Measurements from ENCODE around the gene GREB1L. TPM values are rescaled to one million over a fixed set of nuclear protein-coding genes. Genes with fewer than 3 reads are reported as not detected.

The GREB1L gene
- polyA plus RNA-seq, 2 of the 4 experiments (the other 2 are of a cell fraction): 1.4 to 2.8 TPM

DNA sequence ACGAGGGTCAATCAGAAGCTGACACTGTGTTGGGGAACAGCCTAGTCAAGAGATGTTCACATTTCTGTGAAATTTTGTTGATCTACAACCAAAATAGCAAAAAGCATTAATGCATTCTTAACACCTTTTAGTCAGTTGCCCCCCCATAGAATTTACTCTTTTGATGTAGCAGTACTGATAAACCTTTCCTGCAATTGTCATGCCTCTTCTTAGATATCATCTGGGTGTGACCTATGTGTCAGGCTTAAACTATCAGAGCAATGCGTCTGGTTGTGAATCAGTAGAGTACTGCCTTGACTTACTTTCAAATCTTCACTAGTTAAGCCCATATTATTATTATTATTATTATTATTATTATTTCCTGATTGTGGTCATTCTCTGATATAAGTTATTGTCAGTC lies 61.9 kb downstream of the GREB1L start:
- H3K4me2 ChIP-seq: peak overlapping the region; percentile 43
- peaks cover 32% of the 10 kb centered on the region for H3K4me1 ChIP-seq

DNA sequence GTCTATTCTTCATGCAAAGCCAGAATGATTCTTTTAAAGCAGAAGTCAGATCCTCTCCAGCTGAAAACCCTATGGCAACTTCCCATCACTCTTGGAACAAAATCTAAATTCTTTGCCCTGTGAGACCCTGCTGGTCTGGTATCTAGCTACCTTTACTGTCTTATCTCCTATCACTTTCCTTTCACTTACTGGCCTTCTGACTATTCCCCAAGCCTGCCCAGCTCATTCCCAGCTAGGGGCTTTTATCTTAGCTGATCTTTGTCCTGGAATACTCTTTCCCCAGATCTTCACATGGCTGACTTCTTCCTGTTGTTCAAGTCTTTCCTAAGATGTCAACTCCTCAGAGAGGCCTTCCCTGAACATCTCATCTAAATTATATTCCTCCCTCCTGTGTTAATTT lies 63.6 kb downstream of the GREB1L start:
- Histone ChIP-seq H3K4me2 (no peak overlapping the region), H3K4me3 (no peak overlapping the region), H3K4me1 (peaks cover 28% of the 10 kb centered on the region), H3K9me3 (no peaks in the 10 kb centered on the region), H3K27ac (peak overlapping the region in 1 of 2 experiments; percentile 21; a peak in 1 of 6 replicates)
- no peak for TF ChIP-seq TP53 (CRISPR knock-in tag; IDR thresholded peaks at IDR 0.05)
- TF ChIP-seq, protein P1, sequence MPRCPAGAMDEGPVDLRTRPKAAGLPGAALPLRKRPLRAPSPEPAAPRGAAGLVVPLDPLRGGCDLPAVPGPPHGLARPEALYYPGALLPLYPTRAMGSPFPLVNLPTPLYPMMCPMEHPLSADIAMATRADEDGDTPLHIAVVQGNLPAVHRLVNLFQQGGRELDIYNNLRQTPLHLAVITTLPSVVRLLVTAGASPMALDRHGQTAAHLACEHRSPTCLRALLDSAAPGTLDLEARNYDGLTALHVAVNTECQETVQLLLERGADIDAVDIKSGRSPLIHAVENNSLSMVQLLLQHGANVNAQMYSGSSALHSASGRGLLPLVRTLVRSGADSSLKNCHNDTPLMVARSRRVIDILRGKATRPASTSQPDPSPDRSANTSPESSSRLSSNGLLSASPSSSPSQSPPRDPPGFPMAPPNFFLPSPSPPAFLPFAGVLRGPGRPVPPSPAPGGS (IDR thresholded peaks at IDR 0.05): no peak
- TF ChIP-seq MAZ (IDR thresholded peaks at IDR 0.05; ENCODE audit: borderline replicate concordance, low read depth, low read length): no peak
- TF ChIP-seq, protein P2, sequence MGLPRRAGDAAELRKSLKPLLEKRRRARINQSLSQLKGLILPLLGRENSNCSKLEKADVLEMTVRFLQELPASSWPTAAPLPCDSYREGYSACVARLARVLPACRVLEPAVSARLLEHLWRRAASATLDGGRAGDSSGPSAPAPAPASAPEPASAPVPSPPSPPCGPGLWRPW (IDR thresholded peaks at IDR 0.05): no peak
- TF ChIP-seq CBX8 (IDR thresholded peaks at IDR 0.05): no peak
- no peak for TF ChIP-seq ZC3H11A (IDR thresholded peaks at IDR 0.05)
- TF ChIP-seq, protein P3, sequence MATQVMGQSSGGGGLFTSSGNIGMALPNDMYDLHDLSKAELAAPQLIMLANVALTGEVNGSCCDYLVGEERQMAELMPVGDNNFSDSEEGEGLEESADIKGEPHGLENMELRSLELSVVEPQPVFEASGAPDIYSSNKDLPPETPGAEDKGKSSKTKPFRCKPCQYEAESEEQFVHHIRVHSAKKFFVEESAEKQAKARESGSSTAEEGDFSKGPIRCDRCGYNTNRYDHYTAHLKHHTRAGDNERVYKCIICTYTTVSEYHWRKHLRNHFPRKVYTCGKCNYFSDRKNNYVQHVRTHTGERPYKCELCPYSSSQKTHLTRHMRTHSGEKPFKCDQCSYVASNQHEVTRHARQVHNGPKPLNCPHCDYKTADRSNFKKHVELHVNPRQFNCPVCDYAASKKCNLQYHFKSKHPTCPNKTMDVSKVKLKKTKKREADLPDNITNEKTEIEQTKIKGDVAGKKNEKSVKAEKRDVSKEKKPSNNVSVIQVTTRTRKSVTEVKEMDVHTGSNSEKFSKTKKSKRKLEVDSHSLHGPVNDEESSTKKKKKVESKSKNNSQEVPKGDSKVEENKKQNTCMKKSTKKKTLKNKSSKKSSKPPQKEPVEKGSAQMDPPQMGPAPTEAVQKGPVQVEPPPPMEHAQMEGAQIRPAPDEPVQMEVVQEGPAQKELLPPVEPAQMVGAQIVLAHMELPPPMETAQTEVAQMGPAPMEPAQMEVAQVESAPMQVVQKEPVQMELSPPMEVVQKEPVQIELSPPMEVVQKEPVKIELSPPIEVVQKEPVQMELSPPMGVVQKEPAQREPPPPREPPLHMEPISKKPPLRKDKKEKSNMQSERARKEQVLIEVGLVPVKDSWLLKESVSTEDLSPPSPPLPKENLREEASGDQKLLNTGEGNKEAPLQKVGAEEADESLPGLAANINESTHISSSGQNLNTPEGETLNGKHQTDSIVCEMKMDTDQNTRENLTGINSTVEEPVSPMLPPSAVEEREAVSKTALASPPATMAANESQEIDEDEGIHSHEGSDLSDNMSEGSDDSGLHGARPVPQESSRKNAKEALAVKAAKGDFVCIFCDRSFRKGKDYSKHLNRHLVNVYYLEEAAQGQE (IDR thresholded peaks at IDR 0.05): no peak
- TF ChIP-seq HEYL (CRISPR knock-in tag; IDR thresholded peaks at IDR 0.05): no peak
- no peak for TF ChIP-seq CEBPB (IDR thresholded peaks at IDR 0.05)
- no peak for TF ChIP-seq NR3C1 (IDR thresholded peaks at IDR 0.05)
- TF ChIP-seq RARB (CRISPR knock-in tag; IDR thresholded peaks at IDR 0.05): no peak
- no peak for TF ChIP-seq GATA3 (IDR thresholded peaks at IDR 0.05; ENCODE audit: borderline replicate concordance)
- no peak for TF ChIP-seq ESRRA (IDR thresholded peaks at IDR 0.05; ENCODE audit: borderline replicate concordance, low read length)
- TF ChIP-seq BHLHE40 (IDR thresholded peaks at IDR 0.05; ENCODE audit: low read depth, low read length): no peak
- POLR2A ChIA-PET: no interaction called here
- FAIRE-seq: no peak
- CTCF ChIA-PET: interaction anchor here (1.1 kb wide), 1 partner anchor 65 kb away, joined by 5 read pairs; no protein-coding TSS in a partner anchor
- no peak for ATAC-seq
- DNase-seq (ENCODE audit: low read depth in 1 of 2, low spot score in 1 of 2): no peak

More for the DNA sequence above, 61.9 kb downstream of the GREB1L start:
- no peak for FAIRE-seq
- 0 out of 6 replicates have a peak, but pooled peaks of 1 of the 2 experiments have one; percentile 47 for ATAC-seq
- CTCF ChIA-PET: no interaction called here
- WGBS (ENCODE audit: missing lambda C conversion rate): 39% methylated on average over 2 of the region's 2 CpGs
- TF ChIP-seq MYC (IDR thresholded peaks at IDR 0.05; ENCODE audit: borderline replicate concordance, low read length) (no peak), GATA3 (IDR thresholded peaks at IDR 0.05; ENCODE audit: borderline replicate concordance) (peak; percentile 64; the same call in 1 of the 2 replicates)
- H3K27ac ChIP-seq: peak overlapping the region in 1 of 2 experiments; percentile 40; a peak in 2 of 6 replicates
- H3K9me3 ChIP-seq: no peaks in the 10 kb centered on the region
- POLR2A ChIA-PET: no interaction called here
- DNase-seq (ENCODE audit: low read depth in 1 of 2, low spot score in 1 of 2): peak; percentile 6 to 31
- no peak overlapping the region for H3K4me3 ChIP-seq

DNA sequence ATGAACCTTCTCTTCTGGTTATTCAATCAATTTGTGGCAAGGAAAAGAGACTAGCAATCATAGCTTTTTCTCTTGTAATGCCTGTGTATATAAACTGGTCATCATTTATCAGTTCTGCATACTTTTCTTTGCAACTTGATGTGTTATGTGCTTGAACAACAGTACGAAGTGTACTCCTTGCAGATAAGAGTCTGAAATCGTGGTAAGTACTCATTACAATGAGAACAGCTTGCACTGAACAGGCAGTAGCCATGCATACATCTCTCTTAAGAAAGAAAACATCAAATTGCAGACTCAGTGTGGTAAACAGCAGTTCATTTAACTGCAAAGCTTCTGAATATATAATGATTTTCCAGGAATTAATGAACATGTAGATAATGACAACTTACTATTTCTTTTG lies 64.3 kb downstream of the GREB1L start:
- Histone ChIP-seq H3K27ac (no peak overlapping the region; a peak in 1 of 6 replicates), H3K4me3 (no peak overlapping the region), H3K4me2 (no peak overlapping the region), H3K4me1 (peaks cover 20% of the 10 kb centered on the region), H3K9me3 (no peaks in the 10 kb centered on the region)
- FAIRE-seq: no peak
- no peak for ATAC-seq
- no peak for DNase-seq (ENCODE audit: low read depth in 1 of 2, low spot score in 1 of 2)
- ChIA-PET CTCF (interaction anchor here (1.1 kb wide), 1 partner anchor 65 kb away, joined by 5 read pairs; no protein-coding TSS in a partner anchor), POLR2A (no interaction called here)
- 60% methylated on average over 2 of the region's 2 CpGs for WGBS (ENCODE audit: missing lambda C conversion rate)
- TF ChIP-seq RCOR1 (IDR thresholded peaks at IDR 0.05; ENCODE audit: low read depth, low read length): no peak
- TF ChIP-seq, protein P4, sequence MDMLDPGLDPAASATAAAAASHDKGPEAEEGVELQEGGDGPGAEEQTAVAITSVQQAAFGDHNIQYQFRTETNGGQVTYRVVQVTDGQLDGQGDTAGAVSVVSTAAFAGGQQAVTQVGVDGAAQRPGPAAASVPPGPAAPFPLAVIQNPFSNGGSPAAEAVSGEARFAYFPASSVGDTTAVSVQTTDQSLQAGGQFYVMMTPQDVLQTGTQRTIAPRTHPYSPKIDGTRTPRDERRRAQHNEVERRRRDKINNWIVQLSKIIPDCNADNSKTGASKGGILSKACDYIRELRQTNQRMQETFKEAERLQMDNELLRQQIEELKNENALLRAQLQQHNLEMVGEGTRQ (IDR thresholded peaks at IDR 0.05): no peak
- no peak for TF ChIP-seq HEYL (CRISPR knock-in tag; IDR thresholded peaks at IDR 0.05)
- no peak for TF ChIP-seq NPAS2 (CRISPR knock-in tag; IDR thresholded peaks at IDR 0.05; ENCODE audit: borderline replicate concordance)
- TF ChIP-seq JUNB (IDR thresholded peaks at IDR 0.05): no peak
- TF ChIP-seq EP300 (IDR thresholded peaks at IDR 0.05): no peak
- no peak for TF ChIP-seq FOSL2 (IDR thresholded peaks at IDR 0.05)
- TF ChIP-seq FOSL2 (CRISPR knock-in tag; IDR thresholded peaks at IDR 0.05): no peak
- TF ChIP-seq HDAC2 (IDR thresholded peaks at IDR 0.05): no peak
- no peak for TF ChIP-seq EHF (CRISPR knock-in tag; IDR thresholded peaks at IDR 0.05)
- TF ChIP-seq CHD2 (IDR thresholded peaks at IDR 0.05; ENCODE audit: low read length, partially characterized antibody): no peak
- TF ChIP-seq, protein P5, sequence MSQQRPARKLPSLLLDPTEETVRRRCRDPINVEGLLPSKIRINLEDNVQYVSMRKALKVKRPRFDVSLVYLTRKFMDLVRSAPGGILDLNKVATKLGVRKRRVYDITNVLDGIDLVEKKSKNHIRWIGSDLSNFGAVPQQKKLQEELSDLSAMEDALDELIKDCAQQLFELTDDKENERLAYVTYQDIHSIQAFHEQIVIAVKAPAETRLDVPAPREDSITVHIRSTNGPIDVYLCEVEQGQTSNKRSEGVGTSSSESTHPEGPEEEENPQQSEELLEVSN (IDR thresholded peaks at IDR 0.05; ENCODE audit: borderline replicate concordance, low read depth): no peak
- no peak for TF ChIP-seq ZNF302 (CRISPR knock-in tag; IDR thresholded peaks at IDR 0.05)
- no peak for TF ChIP-seq RNF2 (IDR thresholded peaks at IDR 0.05; ENCODE audit: borderline replicate concordance, low read depth)
- no peak for TF ChIP-seq PHF8 (IDR thresholded peaks at IDR 0.05; ENCODE audit: borderline replicate concordance, low read depth)
- no peak for TF ChIP-seq ZC3H11A (IDR thresholded peaks at IDR 0.05)

Data from A549 (cell line).